Body of pancreas (tissue), 4 donors: ENCODE data around the gene COL6A1. TPM values are rescaled to one million over a fixed set of nuclear protein-coding genes. Genes with fewer than 3 reads are reported as not detected.

ENCODE experiments used
- ATAC-seq: fragments of 150-250 bp; one replicate; pipeline ENCODE4 v1.9.1; 2016
- DNase-seq, 4 donors: peaks; one replicate each; pipeline ENCODE4 v3.0.0-alpha.2; 2019
- H3K27ac ChIP-seq, 4 donors: fragments of 200-600 bp; sonication (generic); 1 replicate in 3 of 4; 2 replicates in 1 of 4; pipeline versions ENCODE4 v1.5.1 to v1.6.1; 2016 to 2019; ENCODE audit warnings: mild to moderate bottlenecking in 1 of 4, mixed read lengths in 1 of 4, moderate library complexity in 1 of 4
- H3K27me3 ChIP-seq, 2 donors: fragments of 200-600 bp; sonication (generic); one replicate each; pipeline ENCODE4 v1.6.0; 2016; ENCODE audit warnings: mild to moderate bottlenecking in 1 of 2
- H3K36me3 ChIP-seq, 2 donors: fragments of 200-600 bp; sonication (generic); replicated peaks in 1 of 2; 2 replicates each; pipeline ENCODE4 v1.5.1; 2016; ENCODE audit warnings: low read depth in 2 of 2; ENCODE audit not compliant: insufficient read depth in 1 of 2
- H3K4me1 ChIP-seq: fragments of 200-600 bp; sonication (generic); one replicate; pipeline ENCODE4 v1.6.0; 2016
- H3K4me3 ChIP-seq, 2 donors: fragments of 200-600 bp; sonication (generic); 1 replicate in 1 of 2; 2 replicates in 1 of 2; pipeline ENCODE4 v1.5.1; 2016 to 2019
- H3K9me3 ChIP-seq, 3 donors: fragments of 200-600 bp; sonication (generic); 1 replicate in 2 of 3; 2 replicates in 1 of 3; pipeline ENCODE4 v1.5.1; 2016
- POLR2A ChIP-seq, 3 donors: fragments of 450-650 bp; IDR thresholded peaks; one replicate each; pipeline ENCODE4 v1.6.1; 2016; ENCODE audit warnings: antibody characterized with exemption in 3 of 3, mild to moderate bottlenecking in 2 of 3
- WGBS, 2 donors: methylation state at CpG; one replicate each; pipeline ENCODE4 v1.1.5; 2017; 5-methylcytosine and 5-hydroxymethylcytosine counted together
- intact Hi-C: fragments of 100-400 bp; cut with DNase I; formaldehyde crosslinking; loops from one replicate; pipeline ENCODE4 v1.15.1; 2023
- total RNA-seq, 2 donors: library from RNA; depleted of rRNA; stranded (reverse); fragments of >200 nt; gene quantifications; one replicate each; pipeline ENCODE4 v1.1.0, GENCODE V29; 2016
- TF ChIP-seq, protein P1 (sequence below), 7 experiments: fragments of 450-650 bp in 4 of 7; fragments of 200-600 bp in 3 of 7; sonication (generic) in 3 of 7; IDR thresholded peaks; one replicate each; pipeline ENCODE4 v1.5.1; 2016 to 2019; ENCODE audit warnings: antibody characterized with exemption in 7 of 7

Gene COL6A1
- total RNA-seq, 2 donors from 2014 or later: 112 to 314 TPM

DNA sequence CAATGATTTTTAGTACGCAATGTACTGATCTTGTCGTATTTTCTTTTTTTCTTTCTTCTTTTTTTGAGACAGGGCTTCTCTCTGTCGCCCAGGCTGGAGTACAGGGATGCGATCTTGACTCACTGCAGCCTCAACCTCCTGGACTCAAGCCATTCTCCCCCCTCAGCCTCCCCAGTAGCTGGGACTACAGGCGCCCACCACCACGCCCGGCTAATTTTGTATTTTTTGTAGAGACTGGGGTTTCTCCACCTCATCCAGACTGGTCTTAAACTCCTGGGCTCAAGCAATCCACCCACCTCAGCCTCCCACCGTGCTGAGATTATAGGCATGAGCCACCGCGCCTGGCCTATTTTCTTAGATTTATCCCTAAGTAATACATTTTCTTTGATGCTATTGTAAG lies 72.5 kb downstream of the COL6A1 start:
- Histone ChIP-seq H3K4me3 (no peak overlapping the region), H3K9me3 (no peaks in the 10 kb centered on the region), H3K27me3 (no peaks in the 10 kb centered on the region), H3K4me1 (no peaks in the 10 kb centered on the region), H3K27ac (no peak overlapping the region), H3K36me3 (no peaks in the 10 kb centered on the region)
- no peak for ATAC-seq
- 82 to 85% methylated on average over 10 of the region's 10 CpGs for WGBS, 2 donors
- DNase-seq: no peak
- TF ChIP-seq, protein P1, sequence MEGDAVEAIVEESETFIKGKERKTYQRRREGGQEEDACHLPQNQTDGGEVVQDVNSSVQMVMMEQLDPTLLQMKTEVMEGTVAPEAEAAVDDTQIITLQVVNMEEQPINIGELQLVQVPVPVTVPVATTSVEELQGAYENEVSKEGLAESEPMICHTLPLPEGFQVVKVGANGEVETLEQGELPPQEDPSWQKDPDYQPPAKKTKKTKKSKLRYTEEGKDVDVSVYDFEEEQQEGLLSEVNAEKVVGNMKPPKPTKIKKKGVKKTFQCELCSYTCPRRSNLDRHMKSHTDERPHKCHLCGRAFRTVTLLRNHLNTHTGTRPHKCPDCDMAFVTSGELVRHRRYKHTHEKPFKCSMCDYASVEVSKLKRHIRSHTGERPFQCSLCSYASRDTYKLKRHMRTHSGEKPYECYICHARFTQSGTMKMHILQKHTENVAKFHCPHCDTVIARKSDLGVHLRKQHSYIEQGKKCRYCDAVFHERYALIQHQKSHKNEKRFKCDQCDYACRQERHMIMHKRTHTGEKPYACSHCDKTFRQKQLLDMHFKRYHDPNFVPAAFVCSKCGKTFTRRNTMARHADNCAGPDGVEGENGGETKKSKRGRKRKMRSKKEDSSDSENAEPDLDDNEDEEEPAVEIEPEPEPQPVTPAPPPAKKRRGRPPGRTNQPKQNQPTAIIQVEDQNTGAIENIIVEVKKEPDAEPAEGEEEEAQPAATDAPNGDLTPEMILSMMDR (IDR thresholded peaks at IDR 0.05): no peak
- TF ChIP-seq POLR2A (IDR thresholded peaks at IDR 0.05): no peak
- intact Hi-C loops: no loop called here

DNA sequence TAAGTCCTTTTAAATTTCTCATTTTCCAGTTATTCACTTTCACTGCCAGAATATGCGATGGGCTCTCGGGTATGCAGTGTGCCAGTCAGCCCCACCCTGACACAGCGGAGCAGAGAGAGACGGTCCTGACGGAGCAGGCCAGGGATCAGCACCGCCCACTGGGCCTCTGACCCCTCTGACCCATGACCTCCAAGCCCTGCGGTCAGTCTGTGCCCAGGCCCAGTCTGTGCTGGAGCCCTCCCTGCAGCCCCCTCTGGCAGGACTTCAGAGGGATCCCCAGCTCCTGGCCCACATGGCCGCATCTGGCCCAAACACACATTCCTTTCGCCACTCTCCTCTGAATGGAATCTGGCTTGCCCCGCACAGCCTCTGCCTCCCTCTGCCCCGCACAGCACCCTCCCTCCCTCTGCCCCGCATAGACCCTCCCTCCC lies 72.9 kb downstream of the COL6A1 start:
- TF ChIP-seq POLR2A (IDR thresholded peaks at IDR 0.05): no peak
- TF ChIP-seq, protein P1 (IDR thresholded peaks at IDR 0.05): no peak
- no peak for ATAC-seq
- H3K27ac ChIP-seq: no peak overlapping the region
- DNase-seq: no peak
- H3K27me3 ChIP-seq: no peaks in the 10 kb centered on the region
- no peak overlapping the region for H3K4me3 ChIP-seq
- no peaks in the 10 kb centered on the region for H3K4me1 ChIP-seq
- intact Hi-C loops: no loop called here
- no peaks in the 10 kb centered on the region for H3K36me3 ChIP-seq
- WGBS, 2 donors: 71 to 73% methylated on average over 12 of the region's 12 CpGs
- H3K9me3 ChIP-seq: no peaks in the 10 kb centered on the region

Other genes with a start within 250 kb of the COL6A1 start
- gene COL6A2, start 116.3 kb downstream of the COL6A1 start, total RNA-seq: 100 to 1,000 TPM in 1 of 2 donors, 10 to 100 TPM in 1; 72.1 to 339 TPM
- under 1 TPM in 1 of 2 donors, not detected in 1; 0.33 TPM for gene FTCD, start 173.8 kb downstream of the COL6A1 start, total RNA-seq
- gene SPATC1L, start 202.7 kb downstream of the COL6A1 start, total RNA-seq: 1 to 10 TPM; 4.4 to 9.6 TPM
- 10 to 100 TPM; 38.9 to 68.9 TPM for gene LSS, start 247.0 kb downstream of the COL6A1 start, total RNA-seq